Mucosa of rectum (tissue), 2 donors: ENCODE results near the gene ADARB2.

Source experiments
- H3K27ac ChIP-seq, 2 donors: one replicate each; pipeline ENCODE4 v1.7.0; 2013; ENCODE audit warnings: inconsistent platforms in 2 of 2, low read depth in 2 of 2, low read length in 2 of 2
- H3K27me3 ChIP-seq, 2 donors: one replicate each; pipeline ENCODE4 v1.7.0; 2013; ENCODE audit warnings: low read length in 2 of 2; ENCODE audit not compliant: control insufficient read depth in 2 of 2, insufficient read depth in 2 of 2
- H3K36me3 ChIP-seq, 2 donors: one replicate each; pipeline ENCODE4 v1.7.0; 2013; ENCODE audit warnings: low read length in 2 of 2; ENCODE audit not compliant: control insufficient read depth in 2 of 2, insufficient read depth in 2 of 2
- H3K4me1 ChIP-seq, 2 donors: one replicate each; pipeline ENCODE4 v1.7.0; 2013; ENCODE audit warnings: low read length in 2 of 2, mild to moderate bottlenecking in 1 of 2; ENCODE audit not compliant: control insufficient read depth in 2 of 2, insufficient read depth in 2 of 2
- H3K4me3 ChIP-seq, 2 donors: one replicate each; pipeline ENCODE4 v1.7.0; 2013; ENCODE audit warnings: low read length in 2 of 2
- H3K9ac ChIP-seq, 2 donors: one replicate each; pipeline ENCODE4 v1.7.0; 2013; ENCODE audit warnings: low read length in 2 of 2, low read depth in 1 of 2, mild to moderate bottlenecking in 1 of 2
- H3K9me3 ChIP-seq, 2 donors: one replicate each; pipeline ENCODE4 v1.7.0; 2013; ENCODE audit warnings: low read length in 2 of 2; ENCODE audit not compliant: control insufficient read depth in 2 of 2
- donor health status: healthy.
- donor health status: Normal muscosa, but diverticular disease.

ADARB2 gene

DNA sequence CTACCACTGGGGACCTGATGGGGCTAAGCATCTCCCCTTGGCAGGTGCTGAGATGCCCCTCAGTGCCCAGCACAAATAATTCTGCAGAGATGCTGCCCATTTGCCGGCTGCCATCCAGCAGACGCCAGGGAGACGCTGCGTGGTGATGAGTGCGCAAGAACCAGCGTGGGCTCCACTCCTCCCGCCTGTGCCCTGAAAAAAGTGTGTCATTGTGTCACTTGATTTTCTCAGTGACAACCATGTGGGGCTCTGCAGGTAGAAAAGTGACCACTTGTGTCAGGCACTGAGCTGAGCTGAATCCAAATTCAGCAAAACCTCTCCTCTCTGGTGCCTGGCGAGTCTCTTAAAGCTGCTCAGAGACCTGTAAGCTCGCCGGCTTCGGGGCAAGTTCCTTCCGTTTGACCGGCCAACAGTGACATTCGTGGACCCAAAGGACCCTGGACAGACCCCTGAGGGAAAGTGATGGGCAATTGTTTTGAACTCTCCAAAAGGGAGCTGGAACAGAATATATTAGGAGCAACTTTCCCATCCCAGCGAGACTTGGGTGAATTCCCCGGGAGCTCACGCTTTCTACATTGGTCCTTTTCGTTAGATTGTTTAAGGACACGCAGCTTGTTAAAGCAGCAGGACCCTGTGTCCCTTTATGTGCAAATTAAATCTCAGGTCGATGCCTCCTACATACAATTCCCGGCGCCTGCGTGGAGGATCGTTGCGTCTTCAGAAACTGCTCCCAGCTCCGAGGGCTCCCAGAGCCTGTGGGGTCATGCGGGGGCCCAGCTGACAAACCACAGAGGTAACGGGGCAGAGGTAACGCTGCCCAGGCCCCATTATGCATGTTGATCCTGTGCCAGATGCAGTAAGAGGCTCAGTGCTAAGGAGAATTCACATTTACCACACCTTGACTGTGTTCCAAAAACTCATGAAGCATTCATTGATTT, 332.7 kb downstream of the ADARB2 start:
- H3K27me3 ChIP-seq = no peaks in the 10 kb centered on the region
- no peak overlapping the region for H3K4me3 ChIP-seq
- no peaks in the 10 kb centered on the region for H3K36me3 ChIP-seq
- no peak overlapping the region for H3K9ac ChIP-seq
- H3K9me3 ChIP-seq = no peaks in the 10 kb centered on the region
- H3K4me1 ChIP-seq = no peaks in the 10 kb centered on the region
- H3K27ac ChIP-seq = no peak overlapping the region

DNA sequence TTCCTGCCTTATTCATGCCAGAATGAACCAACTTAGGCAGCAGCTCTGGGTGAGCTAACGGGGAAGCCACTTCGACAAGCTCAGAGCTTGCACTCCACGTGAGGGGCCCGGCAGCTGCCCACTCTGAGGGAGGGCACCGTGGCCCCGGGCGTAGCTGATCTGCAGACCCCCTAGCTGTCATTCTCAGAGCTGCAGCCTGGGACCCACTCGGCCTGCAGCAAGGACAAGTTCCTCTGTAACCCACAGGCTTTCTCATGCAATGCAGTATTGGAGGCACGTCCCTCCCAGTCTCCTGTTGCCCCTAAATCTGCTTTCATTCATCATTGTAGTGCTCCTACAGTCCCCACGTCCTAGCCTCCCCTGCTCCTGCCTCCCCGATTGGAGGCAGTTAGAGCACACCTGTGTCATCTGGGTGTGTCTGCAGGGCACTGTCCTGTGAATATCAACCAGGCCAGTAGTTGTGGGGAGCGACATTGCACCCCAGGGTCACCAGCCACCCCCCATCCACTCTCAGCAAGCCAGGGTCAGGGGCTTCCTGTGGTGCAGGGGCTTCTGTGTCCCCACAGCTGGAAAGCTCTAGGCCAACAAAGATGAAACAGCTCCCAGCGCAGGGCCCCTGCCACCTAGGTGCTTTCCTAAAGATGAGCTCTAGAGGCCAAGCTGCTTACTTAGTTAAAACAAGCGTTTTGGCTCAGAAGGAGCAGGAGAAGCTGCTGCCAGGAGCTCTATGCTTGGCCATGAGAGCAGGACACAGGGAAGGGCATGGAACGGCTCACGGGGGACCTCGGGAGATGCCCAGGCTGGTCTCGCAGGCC, 333.6 kb downstream of the ADARB2 start:
- Histone ChIP-seq H3K9ac (no peak overlapping the region), H3K27me3 (no peaks in the 10 kb centered on the region), H3K4me1 (no peaks in the 10 kb centered on the region), H3K27ac (no peak overlapping the region), H3K36me3 (no peaks in the 10 kb centered on the region), H3K9me3 (no peaks in the 10 kb centered on the region), H3K4me3 (no peak overlapping the region)

GRCh38 chr10:1402816-1403507, 334.4 kb downstream of the ADARB2 start:
- Histone ChIP-seq H3K36me3 (no peaks in the 10 kb centered on the region), H3K4me3 (no peak overlapping the region), H3K4me1 (no peaks in the 10 kb centered on the region), H3K27ac (no peak overlapping the region), H3K27me3 (no peaks in the 10 kb centered on the region), H3K9ac (no peak overlapping the region), H3K9me3 (no peaks in the 10 kb centered on the region)

- Histone ChIP-seq H3K9me3 (no peaks in the 10 kb centered on the region), H3K27ac (no peak overlapping the region), H3K27me3 (no peaks in the 10 kb centered on the region), H3K4me3 (no peak overlapping the region), H3K4me1 (no peaks in the 10 kb centered on the region), H3K36me3 (no peaks in the 10 kb centered on the region), H3K9ac (no peak overlapping the region)
Measured at GRCh38 chr10:1402016-1402770, 335.1 kb downstream of the ADARB2 start.

DNA sequence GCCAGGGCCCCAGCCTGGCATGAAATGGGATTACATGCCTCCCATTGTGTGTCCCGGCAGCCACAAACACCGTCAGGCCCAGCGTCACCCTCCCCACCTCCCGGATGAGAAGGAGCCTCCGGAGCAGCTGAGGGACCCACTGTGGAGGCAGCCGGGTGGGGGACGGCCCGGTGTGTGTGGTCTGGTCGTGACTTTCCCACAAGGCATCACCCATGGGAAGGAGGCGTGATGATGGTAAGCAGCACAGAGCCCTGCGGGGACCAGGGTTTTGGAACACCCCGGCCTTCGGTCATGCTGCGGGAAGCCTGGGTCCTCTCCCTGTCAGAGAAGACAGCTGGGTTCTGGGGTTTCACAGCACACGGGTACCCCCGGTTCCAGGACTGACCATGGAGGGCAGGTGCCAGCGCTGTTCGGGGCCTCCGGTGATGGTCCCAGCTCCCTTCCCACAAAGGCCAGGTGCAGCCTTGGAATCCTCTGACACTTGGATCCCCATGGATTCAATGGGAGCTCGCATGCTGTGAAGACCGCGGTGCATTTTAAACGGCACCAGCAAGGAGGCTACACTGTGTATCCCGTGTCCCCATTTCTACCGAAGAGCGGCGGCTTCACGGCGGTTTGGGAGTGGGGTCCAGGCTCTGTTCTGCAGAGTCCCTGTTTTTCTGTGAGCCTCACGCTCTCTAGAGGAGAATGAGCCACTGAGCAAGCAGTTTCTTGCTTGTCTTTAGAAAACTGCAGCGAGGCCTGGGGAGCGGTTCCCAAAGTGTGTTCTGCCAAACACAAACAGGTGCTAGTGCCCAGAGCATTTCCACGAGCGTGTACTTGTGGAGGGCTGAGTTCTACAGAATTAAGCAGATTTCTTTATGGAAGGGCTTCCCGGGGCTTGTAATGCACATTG, 336.0 kb downstream of the ADARB2 start:
- Histone ChIP-seq H3K4me3 (no peak overlapping the region), H3K27me3 (no peaks in the 10 kb centered on the region), H3K36me3 (no peaks in the 10 kb centered on the region), H3K9ac (no peak overlapping the region), H3K9me3 (no peaks in the 10 kb centered on the region), H3K4me1 (no peaks in the 10 kb centered on the region), H3K27ac (no peak overlapping the region)

DNA sequence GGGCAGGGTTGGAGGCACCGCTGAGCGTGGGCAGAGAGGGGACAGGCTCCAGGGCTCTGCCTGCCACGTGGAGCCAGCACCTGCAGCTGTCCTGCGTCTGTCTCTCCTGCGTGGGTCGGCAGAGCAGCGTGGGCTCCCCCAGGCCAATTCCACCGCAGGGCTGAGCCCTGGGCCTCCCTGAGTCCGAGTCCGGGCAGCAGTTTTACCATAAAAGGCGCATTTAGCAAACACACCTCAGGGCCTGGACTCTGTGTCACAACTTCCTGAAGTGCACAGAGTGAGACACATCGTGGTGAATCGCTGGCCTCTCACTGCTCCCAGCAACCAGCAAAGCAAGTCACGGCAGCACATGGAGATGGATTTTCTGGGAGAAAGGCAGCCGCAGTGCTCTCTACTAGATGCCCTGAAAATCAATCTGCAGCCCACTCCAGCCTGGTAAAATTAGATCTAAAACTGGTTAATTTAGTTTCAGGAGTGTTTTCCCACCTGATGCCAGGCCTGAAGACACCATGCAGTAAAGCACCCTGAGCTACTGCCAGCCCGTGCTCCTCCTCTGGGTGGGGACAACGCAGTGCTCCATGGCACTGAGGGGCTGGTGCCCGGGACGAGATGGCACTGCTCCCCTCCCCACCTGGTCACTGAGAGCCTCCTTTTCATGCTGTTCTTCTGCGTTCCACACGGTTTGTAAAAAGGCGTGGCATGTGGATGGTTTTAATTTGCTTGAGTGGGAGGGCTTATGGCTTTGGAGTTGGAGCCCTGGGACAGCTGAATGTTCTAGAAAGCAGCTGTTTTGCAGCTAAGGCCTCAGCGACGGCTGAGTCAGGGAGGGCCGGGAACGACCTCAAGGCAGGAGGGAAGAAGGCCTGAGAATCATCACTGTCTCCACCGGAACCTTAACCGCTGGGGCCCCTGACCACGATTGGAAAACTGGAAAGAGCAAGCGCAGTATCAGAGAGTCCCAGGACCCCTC, 336.9 kb downstream of the ADARB2 start:
- H3K27me3 ChIP-seq = no peaks in the 10 kb centered on the region
- no peaks in the 10 kb centered on the region for H3K9me3 ChIP-seq
- H3K4me3 ChIP-seq = no peak overlapping the region
- no peaks in the 10 kb centered on the region for H3K4me1 ChIP-seq
- H3K9ac ChIP-seq = no peak overlapping the region
- H3K27ac ChIP-seq = no peak overlapping the region
- H3K36me3 ChIP-seq = no peaks in the 10 kb centered on the region

GRCh38 chr10:1399431-1400100, 337.8 kb downstream of the ADARB2 start:
- no peaks in the 10 kb centered on the region for H3K27me3 ChIP-seq
- H3K4me1 ChIP-seq = no peaks in the 10 kb centered on the region
- no peak overlapping the region for H3K27ac ChIP-seq
- no peaks in the 10 kb centered on the region for H3K9me3 ChIP-seq
- H3K9ac ChIP-seq = no peak overlapping the region
- no peak overlapping the region for H3K4me3 ChIP-seq
- H3K36me3 ChIP-seq = no peaks in the 10 kb centered on the region
